Measurements from ENCODE around the gene KIF20A.
"Not testable (repeated sequence)": the region's sequence is repeated elsewhere in the genome, so short reads cannot be mapped to it uniquely, and the experiment has no call there.

The KIF20A gene

DNA sequence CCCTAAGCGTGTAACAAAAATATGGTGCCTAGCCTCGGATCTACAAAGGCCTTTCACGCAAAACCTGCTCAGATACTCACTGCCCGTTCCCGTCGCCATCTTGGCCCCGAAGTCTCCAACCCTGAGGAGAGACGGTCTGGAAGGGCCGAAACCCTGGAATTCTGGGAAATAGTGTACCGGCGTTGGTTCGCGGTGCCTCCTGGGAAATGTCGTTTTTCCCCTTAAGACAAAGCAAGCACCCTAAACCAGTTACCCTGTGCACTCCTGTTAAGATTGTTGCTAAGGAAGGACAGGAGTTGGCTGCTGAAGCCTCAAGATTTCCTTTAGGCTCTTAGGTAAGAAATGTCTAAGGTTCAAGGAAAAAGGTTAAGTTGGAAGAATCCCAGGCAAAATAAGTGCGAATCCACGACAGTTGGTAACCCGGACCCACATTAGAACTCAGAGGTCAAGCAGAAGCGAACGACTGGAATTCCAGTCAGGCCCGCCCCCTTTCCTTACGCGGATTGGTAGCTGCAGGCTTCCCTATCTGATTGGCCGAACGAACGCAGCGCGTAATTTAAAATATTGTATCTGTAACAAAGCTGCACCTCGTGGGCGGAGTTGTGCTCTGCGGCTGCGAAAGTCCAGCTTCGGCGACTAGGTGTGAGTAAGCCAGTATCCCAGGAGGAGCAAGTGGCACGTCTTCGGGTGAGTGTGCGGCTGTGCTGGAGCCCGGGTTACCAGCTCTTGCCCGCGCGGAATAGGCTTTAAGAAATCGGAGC lies at the start of gene KIF20A, which contains the start of gene BRD8:
Gene KIF20A, plus strand, starts transcription at position 597 of the 761 bp plus-strand sequence. CDS start 569 bp downstream, outside the sequence.
Gene BRD8, minus strand, starts transcription at position 115 of the 761 bp plus-strand sequence. Its CDS starts 16 bp downstream, at position 99.
- DNase-seq (ENCODE audit: low read depth): peak; percentile 84

- no peak for DNase-seq (ENCODE audit: low read depth)
These were observed 49.6 kb upstream of the KIF20A start for GRCh38 chr5:138129347-138129746.

DNA sequence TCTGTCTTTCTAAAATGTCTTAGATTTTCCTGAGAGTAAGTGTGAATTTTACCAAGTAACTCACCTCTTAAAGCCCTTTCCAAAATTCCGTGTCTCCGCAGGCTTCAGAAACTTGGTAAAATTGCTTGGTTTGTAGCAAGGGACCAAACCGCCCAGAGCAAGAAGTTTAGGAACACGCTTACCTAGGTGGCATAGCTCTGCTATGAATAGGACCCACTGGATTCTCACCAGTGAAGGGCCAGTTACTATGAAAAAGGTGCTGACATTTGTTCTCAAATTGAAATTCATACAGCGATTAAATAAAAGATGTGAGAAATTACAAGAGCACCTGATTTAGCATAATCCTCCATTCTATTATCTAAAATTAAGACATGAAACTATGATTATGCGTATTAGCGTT lies 46.4 kb upstream of the KIF20A start:
- no peak for DNase-seq (ENCODE audit: low read depth)

GRCh38 chr5:138138949-138139780 lies 39.7 kb upstream of the KIF20A start, which contains the start of gene NME5:
Gene NME5 (minus strand): TSS chr5:138139428. CDS start chr5:138138780, 648 bp downstream.
- DNase-seq (ENCODE audit: low read depth): no peak

GRCh38 chr5:138139781-138140090 lies 39.2 kb upstream of the KIF20A start:
- no peak for DNase-seq (ENCODE audit: low read depth)

- DNase-seq (ENCODE audit: low read depth): no peak
These were observed 38.6 kb upstream of the KIF20A start for GRCh38 chr5:138140268-138140667.

DNA sequence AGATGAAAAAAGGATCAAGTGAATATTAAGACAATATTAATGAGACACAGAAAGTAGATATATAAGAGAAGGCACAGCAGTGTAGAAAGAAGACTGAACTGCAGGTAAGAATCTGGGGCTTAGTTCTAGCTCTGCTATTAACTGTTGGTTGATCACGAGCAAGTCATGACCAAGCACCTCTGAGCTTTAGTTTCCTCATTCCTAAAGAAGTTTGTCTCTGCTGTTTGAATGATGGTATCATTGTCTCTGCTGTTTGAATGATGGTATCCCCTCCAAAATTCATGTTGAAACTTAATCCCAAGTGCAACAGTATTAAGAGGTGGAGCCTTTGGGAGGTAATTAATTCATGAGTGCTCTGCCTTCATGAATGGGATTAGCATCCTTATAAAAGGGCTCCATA lies 37.2 kb upstream of the KIF20A start:
- DNase-seq (ENCODE audit: low read depth): no peak

GRCh38 chr5:138143578-138143977 lies 35.3 kb upstream of the KIF20A start:
- DNase-seq (ENCODE audit: low read depth): not testable (repeated sequence)

- no peak for DNase-seq (ENCODE audit: low read depth)
These were observed 30.1 kb upstream of the KIF20A start for GRCh38 chr5:138148811-138149210.

DNA sequence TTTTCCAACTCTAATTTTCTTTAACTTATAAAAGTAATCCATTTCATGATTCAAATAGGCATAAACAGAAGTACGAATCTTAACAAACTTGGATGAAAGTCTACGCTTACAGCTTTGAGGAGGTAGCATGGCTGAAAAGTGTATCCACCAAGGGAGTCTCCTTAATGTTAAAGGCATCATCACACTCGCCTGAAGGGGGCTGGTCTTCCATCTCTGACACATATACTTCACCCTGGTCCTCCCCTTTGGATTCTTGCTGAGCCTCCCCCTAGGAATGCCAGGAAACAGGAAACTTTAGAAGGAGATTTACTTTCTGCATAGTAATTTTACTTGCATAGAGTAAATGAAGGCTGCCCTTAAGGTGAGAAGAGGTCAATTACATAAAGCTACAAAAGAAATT lies 29.4 kb upstream of the KIF20A start:
- no peak for DNase-seq (ENCODE audit: low read depth)

- not testable (repeated sequence) for DNase-seq (ENCODE audit: low read depth)
These were observed 22.9 kb upstream of the KIF20A start for GRCh38 chr5:138155977-138156376.

- DNase-seq (ENCODE audit: low read depth): no peak
These were observed 21.3 kb upstream of the KIF20A start for GRCh38 chr5:138157626-138158025.

- no peak for DNase-seq (ENCODE audit: low read depth)
These were observed 19.2 kb upstream of the KIF20A start for GRCh38 chr5:138159666-138160065.

GRCh38 chr5:138160706-138161105 lies 18.2 kb upstream of the KIF20A start:
- DNase-seq (ENCODE audit: low read depth): no peak

GRCh38 chr5:138163721-138164120 lies 15.2 kb upstream of the KIF20A start:
- DNase-seq (ENCODE audit: low read depth): no peak

DNA sequence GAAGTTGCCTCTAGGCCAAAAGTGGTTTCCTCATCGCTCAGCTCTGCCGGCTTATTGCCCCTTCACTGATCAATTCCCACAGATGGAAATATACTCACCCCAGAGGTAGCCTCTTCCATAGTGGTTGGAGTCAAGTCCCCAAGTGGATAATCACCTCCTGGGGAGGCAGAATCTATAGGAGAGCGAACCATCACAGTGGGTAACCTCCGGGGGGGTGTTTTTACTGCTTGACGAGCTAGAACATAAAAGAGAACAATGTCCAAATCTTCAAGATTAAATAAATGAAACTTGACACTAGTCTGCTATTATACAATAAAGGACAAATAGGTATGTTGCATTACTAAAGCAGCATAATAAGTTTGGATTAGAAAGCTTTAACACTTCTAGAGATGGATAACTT lies 9.8 kb upstream of the KIF20A start:
- no peak for DNase-seq (ENCODE audit: low read depth)

DNA sequence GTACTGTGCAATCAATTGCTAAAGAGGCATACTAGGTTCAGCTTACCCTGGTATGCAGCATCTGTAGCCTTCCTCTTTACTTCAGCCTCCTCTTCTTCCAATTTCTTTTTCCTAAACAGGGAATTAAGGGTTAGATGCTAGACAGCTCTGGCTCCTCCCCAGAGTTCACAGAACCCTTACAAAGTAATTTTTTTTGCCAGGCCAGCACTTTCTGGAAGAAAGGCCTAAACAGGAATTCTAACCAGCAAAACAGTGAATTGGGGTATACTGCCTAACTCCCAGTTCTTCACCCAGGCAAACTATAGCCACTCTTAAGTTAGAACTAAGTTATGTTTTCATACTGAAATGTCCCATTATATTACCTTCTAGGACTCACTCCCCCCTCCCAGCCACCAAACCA lies 8.6 kb upstream of the KIF20A start:
- DNase-seq (ENCODE audit: low read depth): no peak

DNA sequence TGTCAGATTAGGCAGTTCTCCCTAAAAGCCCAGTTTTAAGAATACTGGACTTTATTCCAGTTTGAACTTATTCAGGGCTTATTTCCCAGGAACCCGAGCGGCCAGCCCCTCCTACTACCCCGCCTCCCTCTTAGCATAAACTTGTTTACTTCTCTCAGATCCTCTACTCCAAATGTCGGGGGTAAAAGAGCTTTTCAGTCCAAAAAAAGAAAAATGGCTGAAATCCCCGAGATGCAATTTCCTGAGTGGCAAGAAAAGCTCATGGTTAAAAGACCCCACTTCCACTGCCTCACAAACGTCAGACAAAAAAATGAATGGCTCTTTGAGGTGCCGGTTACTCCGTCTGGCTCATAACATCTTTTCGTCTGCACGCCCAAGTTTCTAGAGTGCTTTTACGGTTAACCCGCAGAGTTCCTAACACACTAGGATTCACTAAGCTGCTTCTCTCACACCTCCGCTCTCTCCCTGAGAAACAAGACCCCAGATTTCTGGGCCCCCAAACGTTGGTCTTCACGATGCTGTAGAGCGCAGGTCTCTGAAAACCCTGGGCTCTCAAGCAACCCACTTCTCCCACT lies 884 bp upstream of the KIF20A start:
- DNase-seq (ENCODE audit: low read depth): no peak

DNA sequence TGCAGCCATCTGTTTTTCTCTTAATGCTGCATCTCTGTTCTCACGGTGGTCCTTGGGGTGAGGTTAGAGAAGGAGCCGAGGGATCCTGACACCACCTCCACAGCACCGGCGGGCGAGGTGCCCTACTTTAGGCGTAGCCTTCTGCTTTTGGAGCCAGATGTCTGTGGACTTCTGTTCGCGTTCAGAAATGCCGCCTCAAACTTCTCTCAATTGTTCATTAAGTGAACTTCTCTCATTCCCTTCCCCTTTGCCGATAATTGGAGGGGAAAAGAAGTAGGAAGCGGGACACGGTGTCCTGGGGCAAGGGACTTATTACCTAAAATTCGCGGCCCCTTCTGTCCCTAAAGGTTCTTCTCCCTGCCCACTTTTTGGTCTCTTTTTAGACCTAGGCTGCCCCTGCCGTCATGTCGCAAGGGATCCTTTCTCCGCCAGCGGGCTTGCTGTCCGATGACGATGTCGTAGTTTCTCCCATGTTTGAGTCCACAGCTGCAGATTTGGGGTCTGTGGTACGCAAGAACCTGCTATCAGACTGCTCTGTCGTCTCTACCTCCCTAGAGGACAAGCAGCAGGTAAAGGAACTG lies 455 bp downstream of the KIF20A start:
- no peak for DNase-seq (ENCODE audit: low read depth)

DNA sequence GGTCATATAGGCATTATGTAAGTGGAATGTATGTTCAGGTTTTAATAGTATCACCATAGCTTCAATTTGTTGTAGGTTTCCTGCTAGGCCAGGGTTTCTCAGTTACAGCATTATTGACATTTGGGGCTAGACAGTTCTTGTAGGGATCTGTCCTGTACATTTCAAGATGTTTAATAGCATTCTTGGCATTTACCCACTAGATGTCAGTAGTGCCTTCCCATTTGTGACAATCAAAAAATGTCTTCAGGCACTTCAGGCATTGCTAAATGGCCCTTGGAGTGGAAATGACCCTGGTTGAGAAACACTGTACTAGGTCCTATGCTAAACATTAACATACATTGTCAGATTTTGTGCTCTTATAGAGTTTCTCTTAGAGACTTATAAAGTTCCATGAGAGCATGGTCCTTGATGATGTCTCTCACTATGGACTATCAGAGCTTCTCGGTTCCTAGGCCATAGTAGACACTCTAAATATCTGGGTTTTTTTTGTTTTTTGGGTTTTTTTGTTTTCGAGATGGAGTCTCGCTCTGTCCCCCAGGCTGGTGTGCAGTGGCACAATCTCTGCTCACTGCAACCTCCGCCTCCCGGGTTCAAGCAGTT lies 1.4 kb downstream of the KIF20A start:
- DNase-seq (ENCODE audit: low read depth): no peak

- no peak for DNase-seq (ENCODE audit: low read depth)
These were observed 1.9 kb downstream of the KIF20A start for GRCh38 chr5:138180841-138181240.

GRCh38 chr5:138182808-138183207 lies 3.9 kb downstream of the KIF20A start:
- DNase-seq (ENCODE audit: low read depth): no peak

Data from activated T-cell treated with anti-CD3 and anti-CD28 coated beads for 1 hour (primary cell).